GM18502 (cell line): ENCODE measurements around the gene KDM1A.
"Not testable (repeated sequence)": the region's sequence is repeated elsewhere in the genome, so short reads cannot be mapped to it uniquely, and the experiment has no call there.

Experiments
- ATAC-seq: cut with Tn5 transposase; IDR thresholded peaks from one replicate; pipeline ENCODE4 v1.9.1; 2021; ENCODE audit warnings: mild to moderate bottlenecking; ENCODE audit not compliant: unreplicated experiment, poor library complexity

The KDM1A gene

GRCh38 chr1:23019094-23019862 lies at the start of gene KDM1A:
Gene KDM1A, plus strand, starts transcription at chr1:23019468. Its CDS starts 129 bp downstream, at chr1:23019597.
- peak; percentile 92 for ATAC-seq

GRCh38 chr1:22970096-22970495 lies 49.2 kb upstream of the KDM1A start:
- no peak for ATAC-seq

GRCh38 chr1:22971161-22971560 lies 48.1 kb upstream of the KDM1A start:
- no peak for ATAC-seq

- ATAC-seq: no peak
Measured at GRCh38 chr1:22971611-22972405, 47.5 kb upstream of the KDM1A start.

GRCh38 chr1:22972760-22973159 lies 46.5 kb upstream of the KDM1A start, which contains the start of gene LACTBL1:
Gene LACTBL1, minus strand, starts transcription at chr1:22972866. Its CDS starts 550 bp downstream, at chr1:22972316.
- ATAC-seq: no peak

- ATAC-seq: no peak
Measured at GRCh38 chr1:22975694-22976093, 43.6 kb upstream of the KDM1A start.

- no peak for ATAC-seq
Measured at GRCh38 chr1:22976127-22976460, 43.2 kb upstream of the KDM1A start.

GRCh38 chr1:22976461-22977243 lies 42.6 kb upstream of the KDM1A start:
- no peak for ATAC-seq

- ATAC-seq: no peak
Measured at GRCh38 chr1:22978299-22978698, 41.0 kb upstream of the KDM1A start.

GRCh38 chr1:22980471-22980790 lies 38.8 kb upstream of the KDM1A start:
- not testable (repeated sequence) for ATAC-seq

- no peak for ATAC-seq
Measured at GRCh38 chr1:22983944-22984343, 35.3 kb upstream of the KDM1A start.

- not testable (repeated sequence) for ATAC-seq
Measured at GRCh38 chr1:22992384-22992783, 26.9 kb upstream of the KDM1A start.

- ATAC-seq: not testable (repeated sequence)
Measured at GRCh38 chr1:22993220-22993795, 26.0 kb upstream of the KDM1A start.

GRCh38 chr1:22995774-22996173 lies 23.5 kb upstream of the KDM1A start:
- no peak for ATAC-seq

GRCh38 chr1:22997528-22997927 lies 21.7 kb upstream of the KDM1A start:
- not testable (repeated sequence) for ATAC-seq

- not testable (repeated sequence) for ATAC-seq
Measured at GRCh38 chr1:23000133-23000532, 19.1 kb upstream of the KDM1A start.

GRCh38 chr1:23002218-23002617 lies 17.1 kb upstream of the KDM1A start:
- ATAC-seq: not testable (repeated sequence)

- no peak for ATAC-seq
Measured at GRCh38 chr1:23004112-23004511, 15.2 kb upstream of the KDM1A start.

GRCh38 chr1:23004769-23005168 lies 14.5 kb upstream of the KDM1A start:
- not testable (repeated sequence) for ATAC-seq

GRCh38 chr1:23007106-23007505 lies 12.2 kb upstream of the KDM1A start:
- no peak for ATAC-seq
